CD4-positive, alpha-beta T cell treated with Interleukin-17A for 4 hours (primary cell): ENCODE measurements around the gene FBXO8.
A peak's percentile ranks its signal among the peaks of the same experiment; 100 is the strongest.

Experiments
- DNase-seq: peaks from one replicate; pipeline ENCODE4 v3.0.0-alpha.2; 2020; ENCODE audit warnings: mixed read lengths

FBXO8 gene

GRCh38 chr4:174241162-174241561 lies 42.3 kb downstream of the FBXO8 start:
- no peak for DNase-seq

- DNase-seq: no peak
Measured at GRCh38 chr4:174236359-174236758, 47.1 kb downstream of the FBXO8 start.

- DNase-seq: no peak
Measured at GRCh38 chr4:174230680-174231079, 52.8 kb downstream of the FBXO8 start.

GRCh38 chr4:174230148-174230547 lies 53.3 kb downstream of the FBXO8 start:
- no peak for DNase-seq

GRCh38 chr4:174228988-174229387 lies 54.5 kb downstream of the FBXO8 start:
- no peak for DNase-seq

GRCh38 chr4:174225349-174226049 lies 58.0 kb downstream of the FBXO8 start:
- DNase-seq: no peak

GRCh38 chr4:174224550-174224949 lies 58.9 kb downstream of the FBXO8 start:
- DNase-seq: no peak

- peak; percentile 6 for DNase-seq
Measured at GRCh38 chr4:174222266-174222872, 61.1 kb downstream of the FBXO8 start.

- DNase-seq: no peak
Measured at GRCh38 chr4:174218127-174218790, 65.2 kb downstream of the FBXO8 start.

- peak; percentile 9 for DNase-seq
Measured at GRCh38 chr4:174217273-174218126, 66.0 kb downstream of the FBXO8 start.

- DNase-seq: no peak
Measured at GRCh38 chr4:174216799-174217272, 66.6 kb downstream of the FBXO8 start.

GRCh38 chr4:174215961-174216680 lies 67.3 kb downstream of the FBXO8 start:
- no peak for DNase-seq

- DNase-seq: no peak
Measured at GRCh38 chr4:174215057-174215456, 68.4 kb downstream of the FBXO8 start.

GRCh38 chr4:174214101-174214878 lies 69.2 kb downstream of the FBXO8 start:
- DNase-seq: peak; percentile 7

GRCh38 chr4:174213731-174214100 lies 69.8 kb downstream of the FBXO8 start:
- DNase-seq: no peak

- DNase-seq: no peak
Measured at GRCh38 chr4:174212061-174212460, 71.4 kb downstream of the FBXO8 start.

GRCh38 chr4:174211622-174212044 lies 71.8 kb downstream of the FBXO8 start:
- DNase-seq: no peak

- DNase-seq: no peak
Measured at GRCh38 chr4:174210952-174211490, 72.4 kb downstream of the FBXO8 start.

- DNase-seq: no peak
Measured at GRCh38 chr4:174210354-174210753, 73.1 kb downstream of the FBXO8 start.

- no peak for DNase-seq
Measured at GRCh38 chr4:174209341-174209740, 74.1 kb downstream of the FBXO8 start.

GRCh38 chr4:174207367-174207766 lies 76.1 kb downstream of the FBXO8 start:
- no peak for DNase-seq
